DOHH2 (cell line): ENCODE data around the gene ATIC.

Source experiments
- H3F3A ChIP-seq: fragments of 200-600 bp; sonication (generic), shearing (Covaris generic); 2 replicates; pipeline ENCODE4 v1.6.0; 2016; ENCODE audit warnings: antibody characterized with exemption, mild to moderate bottlenecking; ENCODE audit not compliant: control insufficient read depth, insufficient read depth
- H3K27ac ChIP-seq: fragments of 200-600 bp; sonication (generic); 2 replicates; pipeline ENCODE4 v1.5.1; 2014; ENCODE audit warnings: low read depth, mild to moderate bottlenecking, low read length, moderate library complexity
- H3K27me3 ChIP-seq: fragments of 200-600 bp; sonication (generic); 2 replicates; pipeline ENCODE4 v1.6.1; 2014; ENCODE audit warnings: mild to moderate bottlenecking, low read length, mixed read lengths; ENCODE audit not compliant: control insufficient read depth
- H3K36me3 ChIP-seq: fragments of 200-600 bp; sonication (generic); 2 replicates; pipeline ENCODE4 v1.6.1; 2014; ENCODE audit warnings: mild to moderate bottlenecking, low read length, moderate library complexity, mixed read lengths; ENCODE audit not compliant: control insufficient read depth
- H3K4me1 ChIP-seq: fragments of 200-600 bp; sonication (generic); 2 replicates; pipeline ENCODE4 v1.6.1; 2014; ENCODE audit warnings: mild to moderate bottlenecking, low read length, mixed read lengths; ENCODE audit not compliant: control insufficient read depth
- H3K4me2 ChIP-seq: fragments of 200-600 bp; sonication (generic); 2 replicates; pipeline ENCODE4 v1.6.0; 2014; ENCODE audit warnings: mild to moderate bottlenecking, low read length, moderate library complexity
- H3K4me3 ChIP-seq: fragments of 200-600 bp; sonication (generic); 2 replicates; pipeline ENCODE4 v1.5.1; 2014; ENCODE audit warnings: mild to moderate bottlenecking, low read length, mixed read lengths
- H3K79me2 ChIP-seq: fragments of 200-600 bp; sonication (generic); 2 replicates; pipeline ENCODE4 v1.6.1; 2014; ENCODE audit warnings: mild to moderate bottlenecking, low read length, mixed read lengths; ENCODE audit not compliant: control insufficient read depth
- H3K9me2 ChIP-seq: fragments of 200-600 bp; sonication (generic); replicated peaks from 2 replicates; pipeline ENCODE4 v1.6.1; 2014; ENCODE audit warnings: mild to moderate bottlenecking, low read length, mixed read lengths; ENCODE audit not compliant: control insufficient read depth
- H3K9me3 ChIP-seq: fragments of 200-600 bp; sonication (generic); 2 replicates; pipeline ENCODE4 v1.6.1; 2014; ENCODE audit warnings: antibody characterized with exemption, low read length, mixed read lengths; ENCODE audit not compliant: control insufficient read depth, insufficient read depth
- H4K20me1 ChIP-seq: fragments of 200-600 bp; sonication (generic); 2 replicates; pipeline ENCODE4 v1.6.0; 2014; ENCODE audit warnings: low read depth, mild to moderate bottlenecking, antibody characterized with exemption, low read length, moderate library complexity; ENCODE audit not compliant: control insufficient read depth, insufficient read depth
- CTCF ChIP-seq: fragments of 200-600 bp; sonication (generic); IDR thresholded peaks from one replicate; pipeline ENCODE4 v1.5.1; 2014; ENCODE audit warnings: antibody characterized with exemption, mild to moderate bottlenecking, low read depth, low read length; ENCODE audit not compliant: poor library complexity, severe bottlenecking
- EZH2phosphoT487 ChIP-seq: fragments of 200-600 bp; sonication (generic); IDR thresholded peaks from 2 replicates; pipeline ENCODE4 v1.6.1; 2017; ENCODE audit warnings: borderline replicate concordance, mild to moderate bottlenecking, antibody characterized with exemption, low read length, moderate library complexity, mixed read lengths

ATIC gene

DNA sequence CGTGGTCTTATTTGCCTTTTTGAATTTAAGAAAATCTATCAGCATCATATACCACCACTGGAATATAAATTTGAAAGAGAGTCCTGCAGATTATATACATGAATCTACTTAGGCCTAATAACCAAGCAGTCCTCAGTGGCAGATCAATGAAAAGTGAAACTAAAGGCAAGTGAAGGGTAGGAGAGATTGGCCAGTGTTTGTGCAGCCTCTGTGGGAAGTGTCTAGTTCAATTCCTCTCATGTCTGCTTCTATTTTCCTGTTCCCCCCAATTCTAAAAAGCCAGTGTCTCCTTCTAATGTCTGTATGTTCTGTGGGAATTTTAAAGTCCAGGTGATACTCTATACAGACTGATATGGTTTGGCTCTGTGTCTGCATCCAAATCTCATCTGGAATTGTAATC lies 62.1 kb downstream of the ATIC start:
- Histone ChIP-seq H3K36me3 (no peaks in the 10 kb centered on the region), H3K4me3 (no peak overlapping the region), H4K20me1 (no peaks in the 10 kb centered on the region), H3K79me2 (no peaks in the 10 kb centered on the region), H3K9me2 (no peaks in the 10 kb centered on the region), H3F3A (no peaks in the 10 kb centered on the region), H3K27me3 (no peaks in the 10 kb centered on the region), H3K9me3 (no peaks in the 10 kb centered on the region), H3K4me1 (no peaks in the 10 kb centered on the region), H3K27ac (no peak overlapping the region), H3K4me2 (no peak overlapping the region)
- no peak for TF ChIP-seq CTCF
- TF ChIP-seq EZH2phosphoT487 = no peak

GRCh38 chr2:215374642-215375466 lies 63.0 kb downstream of the ATIC start:
- H3K36me3 ChIP-seq = no peaks in the 10 kb centered on the region
- H3K4me1 ChIP-seq = no peaks in the 10 kb centered on the region

GRCh38 chr2:215375467-215375830 lies 63.6 kb downstream of the ATIC start:
- Histone ChIP-seq H3K4me2 (no peak overlapping the region), H3K4me3 (no peak overlapping the region), H3K36me3 (no peaks in the 10 kb centered on the region), H3K9me2 (no peaks in the 10 kb centered on the region), H3K27ac (no peak overlapping the region), H4K20me1 (no peaks in the 10 kb centered on the region), H3K4me1 (no peaks in the 10 kb centered on the region), H3K27me3 (no peaks in the 10 kb centered on the region), H3K9me3 (no peaks in the 10 kb centered on the region), H3K79me2 (no peaks in the 10 kb centered on the region), H3F3A (no peaks in the 10 kb centered on the region)
- TF ChIP-seq EZH2phosphoT487 = no peak
- TF ChIP-seq CTCF = no peak

More at GRCh38 chr2:215374642-215375466, 63.0 kb downstream of the ATIC start:
- no peak for TF ChIP-seq CTCF
- no peaks in the 10 kb centered on the region for H3K9me2 ChIP-seq
- H3K79me2 ChIP-seq = no peaks in the 10 kb centered on the region
- H3K9me3 ChIP-seq = no peaks in the 10 kb centered on the region
- H3K4me3 ChIP-seq = no peak overlapping the region
- H3K27me3 ChIP-seq = no peaks in the 10 kb centered on the region
- H3K4me2 ChIP-seq = no peak overlapping the region
- H3K27ac ChIP-seq = no peak overlapping the region
- no peaks in the 10 kb centered on the region for H4K20me1 ChIP-seq
- no peaks in the 10 kb centered on the region for H3F3A ChIP-seq
